ENCODE results near the gene HELZ.

DNA sequence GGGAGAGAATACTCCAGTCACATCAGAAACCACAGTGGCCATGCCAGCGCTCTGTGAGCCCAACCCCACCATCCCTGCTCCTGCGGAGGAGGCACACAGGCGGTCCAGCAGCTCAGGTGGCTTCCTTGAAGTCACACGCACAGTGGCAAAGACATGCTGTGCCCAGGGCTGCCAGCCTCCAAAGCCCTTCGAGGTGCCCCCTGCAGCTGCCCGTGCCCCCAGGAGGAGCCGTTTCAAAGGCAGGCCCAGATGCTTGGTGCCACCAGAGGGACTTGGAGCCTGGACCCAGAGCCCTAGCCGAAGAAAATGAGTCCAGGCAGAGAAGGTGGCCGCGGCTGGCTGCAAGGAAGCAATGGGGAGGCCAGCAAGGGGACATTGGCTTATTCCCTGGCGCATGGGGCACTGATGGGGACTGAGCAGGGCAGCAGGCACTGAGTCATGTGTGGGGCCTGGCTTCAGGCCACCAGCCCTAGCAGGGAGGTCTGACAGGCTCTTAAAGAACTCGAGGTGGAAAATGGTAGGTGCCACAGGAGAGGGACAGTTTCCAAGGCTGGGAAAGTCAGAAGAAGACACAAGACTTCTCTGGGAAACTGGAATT lies 217.9 kb downstream of the HELZ start:
- TF ChIP-seq POLR2A (IDR thresholded peaks at IDR 0.05): no peak
- TF ChIP-seq, protein P1, sequence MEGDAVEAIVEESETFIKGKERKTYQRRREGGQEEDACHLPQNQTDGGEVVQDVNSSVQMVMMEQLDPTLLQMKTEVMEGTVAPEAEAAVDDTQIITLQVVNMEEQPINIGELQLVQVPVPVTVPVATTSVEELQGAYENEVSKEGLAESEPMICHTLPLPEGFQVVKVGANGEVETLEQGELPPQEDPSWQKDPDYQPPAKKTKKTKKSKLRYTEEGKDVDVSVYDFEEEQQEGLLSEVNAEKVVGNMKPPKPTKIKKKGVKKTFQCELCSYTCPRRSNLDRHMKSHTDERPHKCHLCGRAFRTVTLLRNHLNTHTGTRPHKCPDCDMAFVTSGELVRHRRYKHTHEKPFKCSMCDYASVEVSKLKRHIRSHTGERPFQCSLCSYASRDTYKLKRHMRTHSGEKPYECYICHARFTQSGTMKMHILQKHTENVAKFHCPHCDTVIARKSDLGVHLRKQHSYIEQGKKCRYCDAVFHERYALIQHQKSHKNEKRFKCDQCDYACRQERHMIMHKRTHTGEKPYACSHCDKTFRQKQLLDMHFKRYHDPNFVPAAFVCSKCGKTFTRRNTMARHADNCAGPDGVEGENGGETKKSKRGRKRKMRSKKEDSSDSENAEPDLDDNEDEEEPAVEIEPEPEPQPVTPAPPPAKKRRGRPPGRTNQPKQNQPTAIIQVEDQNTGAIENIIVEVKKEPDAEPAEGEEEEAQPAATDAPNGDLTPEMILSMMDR (IDR thresholded peaks at IDR 0.05 in 4 of 5, conservative IDR thresholded peaks at IDR 0.05 in 1 of 5): no peak

Data from gastrocnemius medialis (tissue), 4 donors.